H1 (cell line): Measurements from ENCODE around the gene TIMP3. TPM values are rescaled to one million over a fixed set of nuclear protein-coding genes. Genes with fewer than 3 reads are reported as not detected.

Experiments used
- CTCF ChIA-PET: fragments of 300-600 bp; sonication (Branson Sonifier 250); formaldehyde crosslinking; loops from one replicate; lab custom pipeline; 2021; ENCODE audit not compliant: partially characterized antibody; lab: Charles Lee
- POLR2A ChIA-PET: fragments of 300-600 bp; sonication (Branson Sonifier 250); formaldehyde crosslinking; loops from one replicate; lab custom pipeline; 2021; ENCODE audit warnings: inconsistent platforms; ENCODE audit not compliant: partially characterized antibody; lab: Charles Lee
- DNase-seq, 2 experiments: peaks; one replicate each; pipeline versions ENCODE4 v3.0.0 to v3.0.0-alpha.2; 2010 to 2022; ENCODE audit warnings: low spot score in 2 of 2, low read depth in 1 of 2, mixed read lengths in 1 of 2
- FAIRE-seq: peaks from 2 replicates; lab custom pipeline; 2011; peaks lifted over from hg19 to GRCh38; lab: Jason Lieb, UNC
- H2AFZ ChIP-seq: 2 replicates; pipeline ENCODE4 v1.8.1; 2012; ENCODE audit warnings: low read length, inconsistent platforms
- H2AK5ac ChIP-seq: 2 replicates; pipeline ENCODE4 v1.6.1; 2013; ENCODE audit warnings: low read depth, low read length
- H2BK120ac ChIP-seq: replicated peaks from 2 replicates; pipeline ENCODE3; 2013; ENCODE audit warnings: low read depth, low read length, inconsistent platforms
- H2BK12ac ChIP-seq: 2 replicates; pipeline ENCODE4 v1.6.1; 2013; ENCODE audit warnings: low read depth, low read length
- H2BK15ac ChIP-seq: 2 replicates; pipeline ENCODE4 v1.6.1; 2013; ENCODE audit warnings: low read length
- H2BK20ac ChIP-seq: 2 replicates; pipeline ENCODE4 v1.6.1; 2013; ENCODE audit warnings: low read length
- H2BK5ac ChIP-seq: 2 replicates; pipeline ENCODE4 v1.6.1; 2013; ENCODE audit warnings: low read depth, low read length
- H3K14ac ChIP-seq: 2 replicates; pipeline ENCODE4 v1.6.1; 2013; ENCODE audit warnings: inconsistent platforms; ENCODE audit not compliant: insufficient read length
- H3K18ac ChIP-seq: 2 replicates; pipeline ENCODE4 v1.6.1; 2013; ENCODE audit warnings: low read length; ENCODE audit errors: extremely low read depth
- H3K23ac ChIP-seq: 2 replicates; pipeline ENCODE4 v1.6.1; 2013; ENCODE audit warnings: inconsistent platforms; ENCODE audit not compliant: insufficient read length
- H3K23me2 ChIP-seq: 2 replicates; pipeline ENCODE4 v1.6.1; 2013; ENCODE audit warnings: low read depth, low read length
- H3K27ac ChIP-seq: 2 replicates; pipeline ENCODE4 v1.6.1; 2011; ENCODE audit warnings: low read depth, low read length, inconsistent platforms
- H3K27me3 ChIP-seq, 4 experiments: replicated peaks in 1 of 4; 1 replicate in 1 of 4; 2 replicates in 3 of 4; pipeline versions ENCODE4 v1.6.1 to v1.8.1; 2011 to 2013; ENCODE audit warnings: low read length in 3 of 4, mild to moderate bottlenecking in 3 of 4, inconsistent platforms in 2 of 4, mixed read lengths in 2 of 4, moderate library complexity in 1 of 4; ENCODE audit not compliant: control insufficient read depth in 3 of 4, insufficient read depth in 3 of 4; ENCODE audit errors: extremely low read depth in 1 of 4
- H3K36me3 ChIP-seq, 4 experiments: 2 replicates each; pipeline versions ENCODE4 v1.6.1 to v1.8.1; 2011 to 2013; ENCODE audit warnings: mild to moderate bottlenecking in 4 of 4, low read length in 3 of 4, moderate library complexity in 2 of 4, control low read depth in 1 of 4, inconsistent platforms in 1 of 4; ENCODE audit not compliant: insufficient read depth in 4 of 4, control insufficient read depth in 2 of 4
- H3K4ac ChIP-seq: replicated peaks from 2 replicates; pipeline ENCODE3; 2013; ENCODE audit warnings: low read length, low read depth, mixed read lengths, inconsistent platforms; ENCODE audit not compliant: insufficient read length
- H3K4me1 ChIP-seq, 4 experiments: replicated peaks in 1 of 4; 1 replicate in 1 of 4; 2 replicates in 3 of 4; pipeline versions ENCODE4 v1.6.1 to v1.8.1; 2011 to 2013; ENCODE audit warnings: low read length in 3 of 4, inconsistent platforms in 2 of 4, mixed read lengths in 1 of 4; ENCODE audit not compliant: insufficient read depth in 4 of 4, control insufficient read depth in 3 of 4
- H3K4me2 ChIP-seq, 2 experiments: 2 replicates each; pipeline versions ENCODE4 v1.6.1 to v1.8.1; 2011 to 2013; ENCODE audit warnings: low read depth in 2 of 2, low read length in 2 of 2, control low read depth in 1 of 2, inconsistent platforms in 1 of 2, mild to moderate bottlenecking in 1 of 2; ENCODE audit not compliant: insufficient read depth in 1 of 2
- H3K4me3 ChIP-seq, 4 experiments: fragments of 200-600, 300-600 bp in 1 of 4; sonication (generic), shearing (Covaris generic), sonication (Bioruptor Twin) in 1 of 4; 2 replicates each; pipeline versions ENCODE4 v1.5.1 to v1.8.1; 2011 to 2016; ENCODE audit warnings: low read length in 4 of 4, low read depth in 3 of 4, control low read depth in 2 of 4, inconsistent platforms in 2 of 4, mild to moderate bottlenecking in 2 of 4, mixed read lengths in 1 of 4, moderate library complexity in 1 of 4; ENCODE audit not compliant: insufficient read depth in 2 of 4; ENCODE audit errors: extremely low read depth in 1 of 4
- H3K56ac ChIP-seq: replicated peaks from 2 replicates; pipeline ENCODE3; 2013; ENCODE audit warnings: low read depth, mild to moderate bottlenecking, mixed read lengths, low read length, inconsistent platforms; ENCODE audit not compliant: insufficient read length
- H3K79me1 ChIP-seq: 2 replicates; pipeline ENCODE4 v1.6.1; 2013; ENCODE audit warnings: low read depth, low read length, control low read depth
- H3K79me2 ChIP-seq, 2 experiments: 2 replicates each; pipeline versions ENCODE4 v1.6.1 to v1.8.1; 2012 to 2013; ENCODE audit warnings: low read length in 2 of 2, mild to moderate bottlenecking in 2 of 2, inconsistent platforms in 1 of 2; ENCODE audit not compliant: insufficient read depth in 2 of 2, control insufficient read depth in 1 of 2
- H3K9ac ChIP-seq, 4 experiments: replicated peaks in 1 of 4; 1 replicate in 1 of 4; 2 replicates in 3 of 4; pipeline versions ENCODE4 v1.6.1 to v1.8.1; 2011 to 2013; ENCODE audit warnings: low read depth in 3 of 4, low read length in 3 of 4, control low read depth in 2 of 4, mild to moderate bottlenecking in 2 of 4, moderate library complexity in 2 of 4, inconsistent platforms in 1 of 4; ENCODE audit errors: extremely low read depth in 1 of 4
- H3K9me3 ChIP-seq, 2 experiments: 2 replicates each; pipeline versions ENCODE4 v1.6.1 to v1.8.1; 2012 to 2013; ENCODE audit warnings: mild to moderate bottlenecking in 2 of 2, moderate library complexity in 2 of 2, control low read depth in 1 of 2, inconsistent platforms in 1 of 2, low read depth in 1 of 2, low read length in 1 of 2, mixed read lengths in 1 of 2; ENCODE audit not compliant: insufficient read depth in 2 of 2
- H4K20me1 ChIP-seq, 2 experiments: replicated peaks in 1 of 2; 2 replicates each; pipeline versions ENCODE3 to v1.8.1; 2011 to 2013; ENCODE audit warnings: inconsistent platforms in 2 of 2, low read length in 2 of 2, mild to moderate bottlenecking in 1 of 2; ENCODE audit not compliant: insufficient read depth in 2 of 2, control insufficient read depth in 1 of 2
- H4K5ac ChIP-seq: 2 replicates; pipeline ENCODE4 v1.6.1; 2013; ENCODE audit warnings: low read length, low read depth, mixed read lengths, inconsistent platforms; ENCODE audit not compliant: insufficient read length
- H4K8ac ChIP-seq: 2 replicates; pipeline ENCODE4 v1.8.0; 2013; ENCODE audit warnings: mild to moderate bottlenecking, moderate library complexity, low read length, inconsistent platforms; ENCODE audit not compliant: insufficient read depth; ENCODE audit errors: extremely low read depth
- H4K91ac ChIP-seq: replicated peaks from 2 replicates; pipeline ENCODE3; 2013; ENCODE audit warnings: low read length, mixed read lengths, inconsistent platforms; ENCODE audit not compliant: insufficient read length
- HDAC2 ChIP-seq, 2 experiments: fragments of 300-600 bp in 1 of 2; sonication (generic) in 1 of 2; IDR thresholded peaks; 2 replicates each; pipeline ENCODE4 v1.6.1; 2011 to 2012; ENCODE audit warnings: low read depth in 2 of 2, low read length in 2 of 2, mild to moderate bottlenecking in 2 of 2, moderate library complexity in 2 of 2, borderline replicate concordance in 1 of 2, inconsistent platforms in 1 of 2
- NANOG ChIP-seq: IDR thresholded peaks from 2 replicates; pipeline ENCODE4 v1.6.1; 2011; ENCODE audit warnings: low read length, low read depth, mild to moderate bottlenecking, inconsistent platforms; ENCODE audit not compliant: insufficient read depth, poor library complexity, severe bottlenecking
- RNF2 ChIP-seq: fragments of 200-900, 300-1000 bp; sonication (generic); IDR thresholded peaks from 2 replicates; pipeline ENCODE4 v1.7.1; 2016; ENCODE audit warnings: borderline replicate concordance, low read depth, mild to moderate bottlenecking, antibody characterized with exemption, low read length; ENCODE audit not compliant: poor library complexity, severe bottlenecking; ENCODE audit errors: missing control alignments
- RXRA ChIP-seq: IDR thresholded peaks from 2 replicates; pipeline ENCODE4 v1.6.1; 2011; ENCODE audit warnings: low read depth, mild to moderate bottlenecking, low read length, moderate library complexity; ENCODE audit not compliant: insufficient read depth
- SRF ChIP-seq: IDR thresholded peaks from 2 replicates; pipeline ENCODE4 v1.6.1; 2011; ENCODE audit warnings: mild to moderate bottlenecking, low read depth, low read length, moderate library complexity
- TAF7 ChIP-seq: optimal IDR thresholded peaks from 2 replicates; pipeline ENCODE3; 2011; ENCODE audit warnings: low read depth, mild to moderate bottlenecking, inconsistent platforms, low read length, moderate library complexity, borderline replicate concordance
- WGBS, 2 experiments: shearing (Covaris generic) in 1 of 2; methylation state at CpG; one replicate each; pipeline versions ENCODE4 v1.1.6 to v1.1.7; 2013 to 2015; ENCODE audit warnings: low lambda C conversion rate in 2 of 2, mixed read lengths in 2 of 2, inconsistent platforms in 1 of 2, low coverage in 1 of 2, missing lambda C conversion rate in 1 of 2; ENCODE audit not compliant: insufficient replicate concordance in 2 of 2, insufficient coverage in 1 of 2, insufficient read length in 1 of 2; ENCODE audit errors: extremely low coverage in 1 of 2, missing lambda C conversion rate in 1 of 2; 5-methylcytosine and 5-hydroxymethylcytosine counted together
- polyA plus RNA-seq, 7 experiments: library from polyadenylated mRNA; depleted of rRNA in 3 of 7; stranded (reverse) in 5 of 7; unstranded in 2 of 7; fragments of >200 nt in 5 of 7; fragments of 200-250 nt in 2 of 7; gene quantifications; 1 replicate in 5 of 7; 2 replicates in 1 of 7; 4 replicates in 1 of 7; pipeline versions ENCODE4 v1.2.1 to v1.2.3, GENCODE V29; 2011 to 2013; ENCODE audit warnings: missing spikeins in 2 of 7, mixed read lengths in 2 of 7
- total RNA-seq: library from RNA; stranded (reverse); fragmentation: NEBNext Ultra II Directional; extraction: Animal tissue kit (Norgen Biotek cat#: 25700); gene quantifications from 2 replicates; pipeline ENCODE4 v1.2.1, GENCODE V29; 2021
- TF ChIP-seq, protein P1 (sequence below), 3 experiments: IDR thresholded peaks; 1 replicate in 2 of 3; 2 replicates in 1 of 3; pipeline versions ENCODE4 v1.5.1 to v1.6.1; 2011; ENCODE audit warnings: low read length in 3 of 3, mild to moderate bottlenecking in 3 of 3, inconsistent platforms in 2 of 3, low read depth in 1 of 3, moderate library complexity in 1 of 3; ENCODE audit not compliant: insufficient read depth in 1 of 3; ENCODE audit errors: control extremely low read depth in 1 of 3
- TF ChIP-seq, protein P2 (sequence below): IDR thresholded peaks from 2 replicates; pipeline ENCODE4 v1.6.1; 2011; ENCODE audit warnings: low read depth, mild to moderate bottlenecking, low read length; ENCODE audit not compliant: insufficient read depth

TIMP3 gene
- total and polyA plus RNA-seq, 2 of the 8 experiments (the other 6 are each of a cell fraction or from before 2014, with no cell fraction given) = 1.3 to 4.7 TPM

DNA sequence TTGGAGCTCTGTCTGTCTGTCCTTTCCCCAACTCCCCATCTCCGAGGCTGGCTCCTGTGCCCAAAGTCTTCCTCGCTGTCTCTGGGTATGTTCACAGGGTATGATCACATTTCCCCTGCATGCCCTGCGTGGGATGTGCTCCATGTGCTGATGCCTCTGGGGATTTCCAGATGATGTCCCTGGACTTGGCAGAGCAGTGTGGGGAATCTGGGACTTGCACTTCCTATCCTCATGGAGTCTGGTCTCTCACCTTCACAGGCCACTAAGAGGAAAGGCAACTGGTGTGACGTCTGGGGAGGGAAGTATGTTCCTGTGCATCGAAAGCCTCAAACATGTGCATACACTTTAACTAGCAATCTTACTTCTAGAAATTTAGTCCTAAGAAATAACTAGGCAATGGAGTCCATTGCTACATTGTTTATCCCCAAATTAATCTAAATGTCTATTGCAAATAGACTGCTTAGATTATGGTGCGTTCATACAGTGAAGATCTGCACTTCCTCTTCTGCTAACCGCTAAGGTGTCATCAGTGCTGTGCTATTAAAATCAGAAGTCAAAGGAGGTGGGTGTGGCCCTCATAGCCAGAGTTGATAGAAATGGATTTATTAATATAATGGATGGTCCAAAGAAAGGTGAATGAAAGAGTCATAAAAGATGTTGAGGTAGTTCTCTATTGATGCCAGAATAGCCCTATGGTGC, 20.8 kb downstream of the TIMP3 start:
- H3K56ac ChIP-seq = no peak overlapping the region
- no peak overlapping the region for H4K91ac ChIP-seq
- H3K4me2 ChIP-seq = no peak overlapping the region
- H2AFZ ChIP-seq = no peak overlapping the region
- no peaks in the 10 kb centered on the region for H3K79me2 ChIP-seq
- H2BK120ac ChIP-seq = no peak overlapping the region
- H4K20me1 ChIP-seq = peaks cover 0 to 3% of the 10 kb centered on the region in 2 experiments
- H3K18ac ChIP-seq = no peak overlapping the region
- H4K5ac ChIP-seq = no peak overlapping the region
- no peak overlapping the region for H3K23ac ChIP-seq
- H3K27me3 ChIP-seq = no peaks in the 10 kb centered on the region
- H2BK15ac ChIP-seq = no peak overlapping the region
- H3K9ac ChIP-seq = no peak overlapping the region
- H3K4me1 ChIP-seq = peaks cover 0 to 5% (median 1%) of the 10 kb centered on the region in 4 experiments; a peak in 3 of 7 replicates
- H3K79me1 ChIP-seq = no peaks in the 10 kb centered on the region; the same call in 1 of the 2 replicates
- POLR2A ChIA-PET = no interaction called here
- H2AK5ac ChIP-seq = no peak overlapping the region
- H3K23me2 ChIP-seq = no peaks in the 10 kb centered on the region
- DNase-seq (no peak), FAIRE-seq (no peak)
- no peak overlapping the region for H3K4ac ChIP-seq
- no peak overlapping the region for H2BK5ac ChIP-seq
- H2BK12ac ChIP-seq = no peak overlapping the region
- H3K9me3 ChIP-seq = no peaks in the 10 kb centered on the region
- H3K36me3 ChIP-seq = no peaks in the 10 kb centered on the region
- no peak overlapping the region for H2BK20ac ChIP-seq
- H3K14ac ChIP-seq = no peak overlapping the region
- no peak overlapping the region for H3K4me3 ChIP-seq
- CTCF ChIA-PET = interaction anchor here (0.5 to 1.5 kb wide), 8 partner anchors 9 to 330 kb away, joined by 3 to 7 read pairs (median 4); no protein-coding TSS in a partner anchor
- WGBS, 2 experiments = 76% methylated on average over 7 of the region's 7 CpGs; no CpG with 5 or more reads in 1 of the 2 experiments
- H3K27ac ChIP-seq = no peak overlapping the region
- no peak overlapping the region for H4K8ac ChIP-seq
- TF ChIP-seq, protein P1, sequence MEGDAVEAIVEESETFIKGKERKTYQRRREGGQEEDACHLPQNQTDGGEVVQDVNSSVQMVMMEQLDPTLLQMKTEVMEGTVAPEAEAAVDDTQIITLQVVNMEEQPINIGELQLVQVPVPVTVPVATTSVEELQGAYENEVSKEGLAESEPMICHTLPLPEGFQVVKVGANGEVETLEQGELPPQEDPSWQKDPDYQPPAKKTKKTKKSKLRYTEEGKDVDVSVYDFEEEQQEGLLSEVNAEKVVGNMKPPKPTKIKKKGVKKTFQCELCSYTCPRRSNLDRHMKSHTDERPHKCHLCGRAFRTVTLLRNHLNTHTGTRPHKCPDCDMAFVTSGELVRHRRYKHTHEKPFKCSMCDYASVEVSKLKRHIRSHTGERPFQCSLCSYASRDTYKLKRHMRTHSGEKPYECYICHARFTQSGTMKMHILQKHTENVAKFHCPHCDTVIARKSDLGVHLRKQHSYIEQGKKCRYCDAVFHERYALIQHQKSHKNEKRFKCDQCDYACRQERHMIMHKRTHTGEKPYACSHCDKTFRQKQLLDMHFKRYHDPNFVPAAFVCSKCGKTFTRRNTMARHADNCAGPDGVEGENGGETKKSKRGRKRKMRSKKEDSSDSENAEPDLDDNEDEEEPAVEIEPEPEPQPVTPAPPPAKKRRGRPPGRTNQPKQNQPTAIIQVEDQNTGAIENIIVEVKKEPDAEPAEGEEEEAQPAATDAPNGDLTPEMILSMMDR (IDR thresholded peaks at IDR 0.05; ENCODE audit: control extremely low read depth in 1 of 3, insufficient read depth in 1 of 3, low read depth in 1 of 3, low read length in 3 of 3) = no peak
- TF ChIP-seq RXRA (no peak), NANOG (no peak), HDAC2 (IDR thresholded peaks at IDR 0.05; ENCODE audit: borderline replicate concordance in 1 of 2, low read depth in 2 of 2, low read length in 2 of 2) (no peak), RNF2 (no peak), TAF7 (no peak), SRF (no peak)
- TF ChIP-seq, protein P2, sequence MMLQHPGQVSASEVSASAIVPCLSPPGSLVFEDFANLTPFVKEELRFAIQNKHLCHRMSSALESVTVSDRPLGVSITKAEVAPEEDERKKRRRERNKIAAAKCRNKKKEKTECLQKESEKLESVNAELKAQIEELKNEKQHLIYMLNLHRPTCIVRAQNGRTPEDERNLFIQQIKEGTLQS = no peak
